A673 (cell line): ENCODE measurements around the gene DENND2D.

ENCODE experiments used
- EZH2 ChIP-seq: fragments of 200-600 bp; sonication (generic); IDR thresholded peaks from 2 replicates; pipeline ENCODE4 v1.6.1; 2017; ENCODE audit warnings: borderline replicate concordance, low read depth, mild to moderate bottlenecking, mixed read lengths, antibody characterized with exemption, low read length; ENCODE audit not compliant: poor library complexity, severe bottlenecking
- TF ChIP-seq, protein P1 (sequence below): fragments of 300-800, 200-600 bp; sonication (generic); conservative IDR thresholded peaks from 2 replicates; pipeline ENCODE4 v1.5.1; 2017; ENCODE audit warnings: low read depth, mild to moderate bottlenecking, antibody characterized with exemption, low read length, moderate library complexity, mixed read lengths

GRCh38 chr1:111162488-111162880, 38.0 kb downstream of the DENND2D start:
- no peak for TF ChIP-seq EZH2
- TF ChIP-seq, protein P1, sequence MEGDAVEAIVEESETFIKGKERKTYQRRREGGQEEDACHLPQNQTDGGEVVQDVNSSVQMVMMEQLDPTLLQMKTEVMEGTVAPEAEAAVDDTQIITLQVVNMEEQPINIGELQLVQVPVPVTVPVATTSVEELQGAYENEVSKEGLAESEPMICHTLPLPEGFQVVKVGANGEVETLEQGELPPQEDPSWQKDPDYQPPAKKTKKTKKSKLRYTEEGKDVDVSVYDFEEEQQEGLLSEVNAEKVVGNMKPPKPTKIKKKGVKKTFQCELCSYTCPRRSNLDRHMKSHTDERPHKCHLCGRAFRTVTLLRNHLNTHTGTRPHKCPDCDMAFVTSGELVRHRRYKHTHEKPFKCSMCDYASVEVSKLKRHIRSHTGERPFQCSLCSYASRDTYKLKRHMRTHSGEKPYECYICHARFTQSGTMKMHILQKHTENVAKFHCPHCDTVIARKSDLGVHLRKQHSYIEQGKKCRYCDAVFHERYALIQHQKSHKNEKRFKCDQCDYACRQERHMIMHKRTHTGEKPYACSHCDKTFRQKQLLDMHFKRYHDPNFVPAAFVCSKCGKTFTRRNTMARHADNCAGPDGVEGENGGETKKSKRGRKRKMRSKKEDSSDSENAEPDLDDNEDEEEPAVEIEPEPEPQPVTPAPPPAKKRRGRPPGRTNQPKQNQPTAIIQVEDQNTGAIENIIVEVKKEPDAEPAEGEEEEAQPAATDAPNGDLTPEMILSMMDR, result no peak
